Limb (tissue), 2 donors: Measurements from ENCODE around the gene TIGD1.

Experiments
- DNase-seq, 2 donors: peaks; one replicate each; pipeline ENCODE4 v3.0.0-alpha.2; 2016; ENCODE audit errors: extremely low spot score in 2 of 2

TIGD1 gene

GRCh38 chr2:232550354-232551249 is at the start of gene TIGD1, which contains the start of gene EIF4E2:
TSS of gene TIGD1 (minus strand) at chr2:232550557. CDS start at chr2:232549882, 675 bp downstream.
TSS of gene EIF4E2 (plus strand) at chr2:232550689. CDS start at chr2:232550725, 36 bp downstream.
- DNase-seq = peak; percentile 94 to 96

GRCh38 chr2:232598293-232598692 is 47.9 kb upstream of the TIGD1 start:
- no peak for DNase-seq

- DNase-seq = no peak
These were observed 47.2 kb upstream of the TIGD1 start for GRCh38 chr2:232597362-232598079.

GRCh38 chr2:232593982-232594381 is 43.6 kb upstream of the TIGD1 start:
- no peak for DNase-seq

GRCh38 chr2:232592772-232593395 is 42.5 kb upstream of the TIGD1 start:
- DNase-seq = no peak

GRCh38 chr2:232588680-232589585 is 38.6 kb upstream of the TIGD1 start:
- DNase-seq = peak; percentile 38 to 40

GRCh38 chr2:232588031-232588430 is 37.7 kb upstream of the TIGD1 start:
- DNase-seq = no peak

GRCh38 chr2:232587512-232587911 is 37.2 kb upstream of the TIGD1 start:
- DNase-seq = no peak

- DNase-seq = no peak
These were observed 36.7 kb upstream of the TIGD1 start for GRCh38 chr2:232586943-232587505.

- DNase-seq = no peak
These were observed 33.9 kb upstream of the TIGD1 start for GRCh38 chr2:232584238-232584637.

GRCh38 chr2:232581725-232582124 is 31.4 kb upstream of the TIGD1 start:
- DNase-seq = no peak

GRCh38 chr2:232580648-232580981 is 30.3 kb upstream of the TIGD1 start:
- DNase-seq = no peak

GRCh38 chr2:232578626-232579025 is 28.3 kb upstream of the TIGD1 start:
- no peak for DNase-seq

- no peak for DNase-seq
These were observed 27.5 kb upstream of the TIGD1 start for GRCh38 chr2:232577841-232578240.

GRCh38 chr2:232576995-232577394 is 26.6 kb upstream of the TIGD1 start:
- no peak for DNase-seq

GRCh38 chr2:232575404-232575746 is 25.0 kb upstream of the TIGD1 start:
- DNase-seq = no peak

GRCh38 chr2:232574674-232575403 is 24.5 kb upstream of the TIGD1 start:
- no peak for DNase-seq

- no peak for DNase-seq
These were observed 23.5 kb upstream of the TIGD1 start for GRCh38 chr2:232573771-232574435.

GRCh38 chr2:232573042-232573441 is 22.7 kb upstream of the TIGD1 start:
- DNase-seq = no peak

GRCh38 chr2:232571026-232571474 is 20.7 kb upstream of the TIGD1 start:
- no peak for DNase-seq
